ENCODE data around the gene ZNF746. TPM values are rescaled to one million over a fixed set of nuclear protein-coding genes. Genes with fewer than 3 reads are reported as not detected.

Gene ZNF746
- total and polyA plus RNA-seq, 2 donors (not counting 3 experiments of a cell fraction or from before 2014, with no cell fraction given) = 10.5 to 20.8 TPM

DNA sequence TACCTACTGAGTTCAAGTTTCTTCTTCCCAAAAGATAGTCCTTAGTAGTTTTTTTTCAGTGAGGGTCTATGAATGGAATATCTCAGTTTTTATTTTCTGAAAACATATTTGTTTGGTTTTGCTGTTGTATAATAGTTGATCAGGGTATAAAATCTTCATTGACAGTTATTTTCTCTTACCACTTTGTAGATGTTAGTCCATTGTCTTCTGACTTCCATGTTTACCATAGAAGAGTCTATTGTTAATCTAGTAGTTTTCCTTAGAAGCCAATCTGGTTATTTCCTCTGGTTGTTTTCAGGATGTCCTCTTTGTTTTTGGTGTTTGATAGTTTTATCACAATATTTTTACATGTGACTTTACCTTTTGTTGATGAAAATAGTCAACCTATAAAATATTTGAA lies 31.2 kb downstream of the ZNF746 start:
- BruUV-seq (replicated peaks) = no TSS peak
- peaks cover 0 to 4% of the 10 kb centered on the region in 2 experiments for H3K27me3 ChIP-seq (ENCODE audit: control insufficient read depth in 2 of 2, insufficient read depth in 2 of 2, low read length in 2 of 2)
- H3K9me3 ChIP-seq (replicated peaks; ENCODE audit: control insufficient read depth, insufficient read depth, low read length) = no peaks in the 10 kb centered on the region
- H3K4me3 ChIP-seq (replicated peaks in 1 of 3; ENCODE audit: insufficient read depth in 1 of 3, low read depth in 1 of 3, low read length in 3 of 3) = no peak overlapping the region
- dilution Hi-C loops (cut with MboI; ENCODE audit: extremely low pct_ligation_motif_present, low sequenced_read_pairs) (no loop called here), intact Hi-C loops (cut with micrococcal nuclease) (no loop called here)
- FAIRE-seq (no peak), DNase-seq (ENCODE audit: low read depth, low spot score) (no peak)
- no peaks in the 10 kb centered on the region for H3K9me1 ChIP-seq (replicated peaks; ENCODE audit: control insufficient read depth, extremely low read depth, insufficient read depth, low read length)
- no peak overlapping the region for H3K9ac ChIP-seq (replicated peaks; ENCODE audit: extremely low read depth, insufficient read depth, low read length)
- H4K20me1 ChIP-seq (replicated peaks; ENCODE audit: control insufficient read depth, extremely low read depth, insufficient read depth, low read length) = no peaks in the 10 kb centered on the region
- POLR2A ChIA-PET = no interaction called here
- H3K36me3 ChIP-seq (ENCODE audit: control insufficient read depth in 2 of 2, extremely low read depth in 1 of 2, insufficient read depth in 2 of 2, low read length in 2 of 2) = no peaks in the 10 kb centered on the region
- H3K4me2 ChIP-seq (ENCODE audit: insufficient read depth, low read length) = no peak overlapping the region
- H3K27ac ChIP-seq (ENCODE audit: insufficient read depth, low read depth, low read length) = no peak overlapping the region
- no peaks in the 10 kb centered on the region for H3K79me2 ChIP-seq (ENCODE audit: control insufficient read depth, insufficient read depth, low read length)
- TF ChIP-seq JUN (IDR thresholded peaks at IDR 0.05; ENCODE audit: borderline replicate concordance, insufficient read depth, insufficient read length, low read depth) (no peak), FOS (IDR thresholded peaks at IDR 0.05; ENCODE audit: borderline replicate concordance, insufficient read depth, low read length) (no peak), POLR2A (IDR thresholded peaks at IDR 0.05; ENCODE audit: low read depth, low read length) (no peak), EZH2 (IDR thresholded peaks at IDR 0.05; ENCODE audit: borderline replicate concordance, low read depth, low read length, severe bottlenecking) (no peak), MYC (IDR thresholded peaks at IDR 0.05; ENCODE audit: low read depth, low read length) (no peak), POLR2AphosphoS5 (IDR thresholded peaks at IDR 0.05; ENCODE audit: insufficient read depth, low read depth, low read length) (no peak), GATA2 (IDR thresholded peaks at IDR 0.05; ENCODE audit: insufficient read depth, insufficient read length, low read depth, low read length) (no peak)
- TF ChIP-seq, protein P1, sequence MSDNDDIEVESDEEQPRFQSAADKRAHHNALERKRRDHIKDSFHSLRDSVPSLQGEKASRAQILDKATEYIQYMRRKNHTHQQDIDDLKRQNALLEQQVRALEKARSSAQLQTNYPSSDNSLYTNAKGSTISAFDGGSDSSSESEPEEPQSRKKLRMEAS (IDR thresholded peaks at IDR 0.05; ENCODE audit: insufficient read depth, insufficient read length) = no peak
- TF ChIP-seq, protein P2, sequence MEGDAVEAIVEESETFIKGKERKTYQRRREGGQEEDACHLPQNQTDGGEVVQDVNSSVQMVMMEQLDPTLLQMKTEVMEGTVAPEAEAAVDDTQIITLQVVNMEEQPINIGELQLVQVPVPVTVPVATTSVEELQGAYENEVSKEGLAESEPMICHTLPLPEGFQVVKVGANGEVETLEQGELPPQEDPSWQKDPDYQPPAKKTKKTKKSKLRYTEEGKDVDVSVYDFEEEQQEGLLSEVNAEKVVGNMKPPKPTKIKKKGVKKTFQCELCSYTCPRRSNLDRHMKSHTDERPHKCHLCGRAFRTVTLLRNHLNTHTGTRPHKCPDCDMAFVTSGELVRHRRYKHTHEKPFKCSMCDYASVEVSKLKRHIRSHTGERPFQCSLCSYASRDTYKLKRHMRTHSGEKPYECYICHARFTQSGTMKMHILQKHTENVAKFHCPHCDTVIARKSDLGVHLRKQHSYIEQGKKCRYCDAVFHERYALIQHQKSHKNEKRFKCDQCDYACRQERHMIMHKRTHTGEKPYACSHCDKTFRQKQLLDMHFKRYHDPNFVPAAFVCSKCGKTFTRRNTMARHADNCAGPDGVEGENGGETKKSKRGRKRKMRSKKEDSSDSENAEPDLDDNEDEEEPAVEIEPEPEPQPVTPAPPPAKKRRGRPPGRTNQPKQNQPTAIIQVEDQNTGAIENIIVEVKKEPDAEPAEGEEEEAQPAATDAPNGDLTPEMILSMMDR (IDR thresholded peaks at IDR 0.05; ENCODE audit: extremely low read depth in 1 of 2, insufficient read depth in 1 of 2, low read depth in 1 of 2, low read length in 2 of 2) = no peak
- H3K4me1 ChIP-seq (ENCODE audit: control insufficient read depth, extremely low read depth, insufficient read depth, low read length) = no peaks in the 10 kb centered on the region
- CTCF ChIA-PET = interaction anchor here (1.1 kb wide), 1 partner anchor 9 kb away, joined by 4 read pairs; no protein-coding TSS in a partner anchor
- no peak overlapping the region for H2AFZ ChIP-seq (ENCODE audit: low read depth, low read length)
